Ishikawa (cell line): Measurements from ENCODE around the gene GNL3L.

Source experiments
- CEBPB ChIP-seq: IDR thresholded peaks from 2 replicates; pipeline ENCODE4 v1.6.1; 2012
- EP300 ChIP-seq: IDR thresholded peaks from 2 replicates; pipeline ENCODE4 v1.6.1; 2012; ENCODE audit warnings: borderline replicate concordance
- FOXM1 ChIP-seq: IDR thresholded peaks from 2 replicates; pipeline ENCODE4 v1.6.1; 2012; ENCODE audit warnings: low read depth, borderline replicate concordance
- TCF12 ChIP-seq: IDR thresholded peaks from 2 replicates; pipeline ENCODE4 v1.6.1; 2012; ENCODE audit warnings: low read depth
- TEAD4 ChIP-seq: IDR thresholded peaks from 2 replicates; pipeline ENCODE4 v1.6.1; 2012
- YY1 ChIP-seq: IDR thresholded peaks from 2 replicates; pipeline ENCODE4 v1.6.1; 2012; ENCODE audit warnings: low read depth
- TF ChIP-seq, protein P1 (sequence below): IDR thresholded peaks from 2 replicates; pipeline ENCODE4 v1.6.1; 2012; ENCODE audit warnings: low read depth, mild to moderate bottlenecking
- TF ChIP-seq, protein P2 (sequence below): IDR thresholded peaks from 2 replicates; pipeline ENCODE4 v1.6.1; 2012

DNA sequence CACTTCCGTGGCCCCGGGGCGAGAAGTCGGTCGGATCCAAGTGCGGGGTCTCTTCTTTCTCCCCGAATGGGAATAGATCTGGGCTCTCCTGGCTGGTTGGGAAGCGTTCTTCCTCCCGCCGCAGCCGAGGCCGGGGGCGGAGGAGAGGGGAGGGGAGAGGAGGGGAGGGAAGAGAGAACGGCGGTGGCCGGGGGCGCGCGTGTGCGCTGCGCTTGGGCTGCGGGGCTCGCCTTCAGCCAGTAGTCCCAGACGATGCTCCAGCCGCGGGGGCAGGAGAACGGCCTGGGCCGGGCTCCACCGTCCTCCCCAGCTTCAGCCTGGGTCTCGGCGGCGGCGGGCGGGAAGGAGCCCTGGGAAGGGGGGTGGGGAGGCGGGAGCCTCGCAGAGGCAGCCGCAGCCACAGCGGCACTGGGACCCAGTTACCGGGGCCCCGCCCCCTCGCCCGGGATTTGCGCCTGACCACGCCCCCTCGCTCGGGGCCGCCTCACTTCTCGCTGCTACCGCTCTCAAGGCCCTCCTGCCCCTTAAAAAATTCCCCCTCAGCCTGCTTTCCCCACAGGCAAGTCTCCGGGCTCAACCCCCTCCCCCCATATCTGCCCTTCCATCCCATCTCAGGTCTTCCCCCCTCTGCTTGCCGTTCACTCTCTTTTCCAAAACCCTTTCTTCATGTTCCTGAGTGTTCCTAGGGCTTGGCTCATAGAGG, 34.1 kb upstream of the GNL3L start, which contains the start of gene FGD1:
- TF ChIP-seq, protein P1, sequence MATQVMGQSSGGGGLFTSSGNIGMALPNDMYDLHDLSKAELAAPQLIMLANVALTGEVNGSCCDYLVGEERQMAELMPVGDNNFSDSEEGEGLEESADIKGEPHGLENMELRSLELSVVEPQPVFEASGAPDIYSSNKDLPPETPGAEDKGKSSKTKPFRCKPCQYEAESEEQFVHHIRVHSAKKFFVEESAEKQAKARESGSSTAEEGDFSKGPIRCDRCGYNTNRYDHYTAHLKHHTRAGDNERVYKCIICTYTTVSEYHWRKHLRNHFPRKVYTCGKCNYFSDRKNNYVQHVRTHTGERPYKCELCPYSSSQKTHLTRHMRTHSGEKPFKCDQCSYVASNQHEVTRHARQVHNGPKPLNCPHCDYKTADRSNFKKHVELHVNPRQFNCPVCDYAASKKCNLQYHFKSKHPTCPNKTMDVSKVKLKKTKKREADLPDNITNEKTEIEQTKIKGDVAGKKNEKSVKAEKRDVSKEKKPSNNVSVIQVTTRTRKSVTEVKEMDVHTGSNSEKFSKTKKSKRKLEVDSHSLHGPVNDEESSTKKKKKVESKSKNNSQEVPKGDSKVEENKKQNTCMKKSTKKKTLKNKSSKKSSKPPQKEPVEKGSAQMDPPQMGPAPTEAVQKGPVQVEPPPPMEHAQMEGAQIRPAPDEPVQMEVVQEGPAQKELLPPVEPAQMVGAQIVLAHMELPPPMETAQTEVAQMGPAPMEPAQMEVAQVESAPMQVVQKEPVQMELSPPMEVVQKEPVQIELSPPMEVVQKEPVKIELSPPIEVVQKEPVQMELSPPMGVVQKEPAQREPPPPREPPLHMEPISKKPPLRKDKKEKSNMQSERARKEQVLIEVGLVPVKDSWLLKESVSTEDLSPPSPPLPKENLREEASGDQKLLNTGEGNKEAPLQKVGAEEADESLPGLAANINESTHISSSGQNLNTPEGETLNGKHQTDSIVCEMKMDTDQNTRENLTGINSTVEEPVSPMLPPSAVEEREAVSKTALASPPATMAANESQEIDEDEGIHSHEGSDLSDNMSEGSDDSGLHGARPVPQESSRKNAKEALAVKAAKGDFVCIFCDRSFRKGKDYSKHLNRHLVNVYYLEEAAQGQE: no peak
- TF ChIP-seq CEBPB (no peak), YY1 (no peak), TEAD4 (no peak), TCF12 (no peak), EP300 (no peak), FOXM1 (no peak)
- TF ChIP-seq, protein P2, sequence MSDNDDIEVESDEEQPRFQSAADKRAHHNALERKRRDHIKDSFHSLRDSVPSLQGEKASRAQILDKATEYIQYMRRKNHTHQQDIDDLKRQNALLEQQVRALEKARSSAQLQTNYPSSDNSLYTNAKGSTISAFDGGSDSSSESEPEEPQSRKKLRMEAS: no peak
